Osteocyte (in vitro differentiated cells): ENCODE data around the gene TGFBI. TPM values are rescaled to one million over a fixed set of nuclear protein-coding genes. Genes with fewer than 3 reads are reported as not detected.
A peak's percentile ranks its signal among the peaks of the same experiment; 100 is the strongest.

Source experiments
- DNase-seq: peaks from one replicate; pipeline ENCODE4 v3.0.0; 2021; ENCODE audit warnings: mixed read lengths; ENCODE audit not compliant: unreplicated experiment; ENCODE audit errors: extremely low spot score
- H3K27ac Mint-ChIP-seq: one replicate; pipeline ENCODE4 v1.8.0; 2021; ENCODE audit warnings: mild to moderate bottlenecking, mixed read lengths; ENCODE audit not compliant: unreplicated experiment
- H3K27me3 Mint-ChIP-seq: one replicate; pipeline ENCODE4 v1.8.0; 2021; ENCODE audit warnings: mixed read lengths; ENCODE audit not compliant: unreplicated experiment
- H3K36me3 Mint-ChIP-seq: one replicate; pipeline ENCODE4 v1.8.0; 2021; ENCODE audit warnings: mixed read lengths; ENCODE audit not compliant: unreplicated experiment
- H3K4me1 Mint-ChIP-seq: one replicate; pipeline ENCODE4 v1.8.0; 2021; ENCODE audit warnings: mixed read lengths; ENCODE audit not compliant: unreplicated experiment
- H3K4me3 Mint-ChIP-seq: one replicate; pipeline ENCODE4 v1.8.0; 2021; ENCODE audit warnings: mild to moderate bottlenecking, moderate library complexity, mixed read lengths; ENCODE audit not compliant: unreplicated experiment
- H3K9me3 Mint-ChIP-seq: one replicate; pipeline ENCODE4 v1.8.0; 2021; ENCODE audit warnings: mixed read lengths; ENCODE audit not compliant: unreplicated experiment
- CTCF ChIP-seq: fragments of 200-600 bp; sonication (generic); IDR thresholded peaks from 2 replicates; pipeline ENCODE4 v1.5.0; 2021; ENCODE audit warnings: antibody characterized with exemption, mild to moderate bottlenecking, moderate library complexity
- total RNA-seq: library from RNA; stranded (reverse); gene quantifications from 2 replicates; pipeline ENCODE4 v1.2.1, GENCODE V29; 2021

The TGFBI gene
- total RNA-seq, 1 donor from 2014 or later = 267 TPM

GRCh38 chr5:136086783-136087566, 58.2 kb downstream of the TGFBI start:
- no peaks in the 10 kb centered on the region for H3K36me3 Mint-ChIP-seq

GRCh38 chr5:136087961-136088871, 59.4 kb downstream of the TGFBI start:
- Mint-ChIP-seq H3K4me1 (no peaks in the 10 kb centered on the region), H3K4me3 (no peak overlapping the region), H3K27ac (no peak overlapping the region), H3K27me3 (peaks cover 23% of the 10 kb centered on the region), H3K9me3 (no peaks in the 10 kb centered on the region), H3K36me3 (no peaks in the 10 kb centered on the region)
- no peak for TF ChIP-seq CTCF
- no peak for DNase-seq

More at GRCh38 chr5:136086783-136087566, 58.2 kb downstream of the TGFBI start:
- peaks cover 18% of the 10 kb centered on the region for H3K27me3 Mint-ChIP-seq
- no peaks in the 10 kb centered on the region for H3K4me1 Mint-ChIP-seq
- DNase-seq = no peak
- no peak overlapping the region for H3K27ac Mint-ChIP-seq
- no peak overlapping the region for H3K4me3 Mint-ChIP-seq
- H3K9me3 Mint-ChIP-seq = no peaks in the 10 kb centered on the region
- TF ChIP-seq CTCF = no peak

GRCh38 chr5:136089791-136090190, 61.0 kb downstream of the TGFBI start:
- Mint-ChIP-seq H3K27me3 (peaks cover 35% of the 10 kb centered on the region), H3K4me3 (no peak overlapping the region), H3K9me3 (no peaks in the 10 kb centered on the region), H3K27ac (no peak overlapping the region), H3K36me3 (no peaks in the 10 kb centered on the region), H3K4me1 (no peaks in the 10 kb centered on the region)
- no peak for TF ChIP-seq CTCF
- peak; percentile 3 for DNase-seq

- no peak for DNase-seq
- no peak overlapping the region for H3K4me3 Mint-ChIP-seq
- no peaks in the 10 kb centered on the region for H3K36me3 Mint-ChIP-seq
- no peaks in the 10 kb centered on the region for H3K9me3 Mint-ChIP-seq
- no peaks in the 10 kb centered on the region for H3K4me1 Mint-ChIP-seq
- TF ChIP-seq CTCF = no peak
- H3K27ac Mint-ChIP-seq = no peak overlapping the region
- H3K27me3 Mint-ChIP-seq = peaks cover 36% of the 10 kb centered on the region
These were observed 61.5 kb downstream of the TGFBI start for GRCh38 chr5:136090319-136090718.
